ENCODE results near the gene MSLN.

- TF ChIP-seq JUNB (IDR thresholded peaks at IDR 0.05; ENCODE audit: unreplicated experiment) (no peak), CTCF (conservative IDR thresholded peaks at IDR 0.05; ENCODE audit: low read depth in 2 of 2) (no peak), EZH2 (IDR thresholded peaks at IDR 0.05; ENCODE audit: low read depth, unreplicated experiment) (no peak), POLR2AphosphoS5 (IDR thresholded peaks at IDR 0.05; ENCODE audit: low read depth) (no peak), CREB1 (CRISPR knock-in tag; IDR thresholded peaks at IDR 0.05; ENCODE audit: low read depth) (no peak), EZH2phosphoT487 (IDR thresholded peaks at IDR 0.05; ENCODE audit: unreplicated experiment) (no peak), REST (IDR thresholded peaks at IDR 0.05; ENCODE audit: unreplicated experiment) (no peak), ZNF114 (CRISPR knock-in tag; IDR thresholded peaks at IDR 0.05) (no peak), STAT1 (IDR thresholded peaks at IDR 0.05; ENCODE audit: unreplicated experiment) (no peak)
Measured at GRCh38 chr16:736936-737481, 23.5 kb upstream of the MSLN start.
